Panc1 (cell line): ENCODE results near the gene ASAP2. TPM values are rescaled to one million over a fixed set of nuclear protein-coding genes. Genes with fewer than 3 reads are reported as not detected.

Source experiments
- ATAC-seq: fragments of 200-7000 bp; cut with Tn5 transposase; 2 replicates; pipeline ENCODE4 v1.9.1; 2020; ENCODE audit warnings: mild to moderate bottlenecking, moderate library complexity
- BruUV-seq: library from RNA; stranded (reverse); fragments of 400-500 nt; replicated peaks from 2 replicates; lab custom pipeline; 2021; lab: Mats Ljungman, UMichigan
- CTCF ChIA-PET: fragments of 300-600 bp; sonication (Branson Sonifier 250); formaldehyde crosslinking; loops from one replicate; lab custom pipeline; 2022; ENCODE audit warnings: antibody characterized with exemption; lab: Charles Lee
- POLR2A ChIA-PET: fragments of 300-600 bp; sonication (Branson Sonifier 250); formaldehyde crosslinking; loops from one replicate; lab custom pipeline; 2022; ENCODE audit warnings: antibody characterized with exemption; lab: Charles Lee
- DNase-seq: peaks from one replicate; pipeline ENCODE4 v3.0.0-alpha.2; 2010; ENCODE audit warnings: low read depth, low spot score
- H3K27ac ChIP-seq: 2 replicates; pipeline ENCODE4 v1.5.1; 2011; ENCODE audit warnings: mild to moderate bottlenecking, low read length, inconsistent platforms
- H3K27me3 ChIP-seq: fragments of 200-500 bp; sonication (Bioruptor generic); 2 replicates; pipeline ENCODE4 v1.6.0; 2014; ENCODE audit warnings: low read length, inconsistent platforms; ENCODE audit not compliant: control insufficient read depth, insufficient read depth
- H3K36me3 ChIP-seq: fragments of 200-500 bp; sonication (Bioruptor generic); 2 replicates; pipeline ENCODE4 v1.5.1; 2014; ENCODE audit warnings: inconsistent platforms, mild to moderate bottlenecking, low read length, moderate library complexity; ENCODE audit not compliant: control insufficient read depth, insufficient read depth
- H3K4me1 ChIP-seq: 2 replicates; pipeline ENCODE4 v1.5.1; 2011; ENCODE audit warnings: inconsistent platforms, mild to moderate bottlenecking, low read length, moderate library complexity; ENCODE audit not compliant: control insufficient read depth, insufficient read depth
- H3K4me3 ChIP-seq, 2 experiments: 2 replicates each; pipeline ENCODE4 v1.5.1; 2011 to 2012; ENCODE audit warnings: low read depth in 2 of 2, low read length in 2 of 2, mild to moderate bottlenecking in 2 of 2, inconsistent platforms in 1 of 2, moderate library complexity in 1 of 2
- H3K9me3 ChIP-seq: fragments of 200-500 bp; sonication (Bioruptor generic); 2 replicates; pipeline ENCODE4 v1.5.1; 2014; ENCODE audit warnings: low read depth, mild to moderate bottlenecking, inconsistent platforms, low read length, moderate library complexity; ENCODE audit not compliant: control insufficient read depth, insufficient read depth
- POLR2AphosphoS5 ChIP-seq: IDR thresholded peaks from 2 replicates; pipeline ENCODE4 v1.6.1; 2012; ENCODE audit warnings: mild to moderate bottlenecking, low read depth, low read length, moderate library complexity
- SIN3A ChIP-seq: IDR thresholded peaks from 2 replicates; pipeline ENCODE4 v1.6.1; 2012; ENCODE audit warnings: low read depth, mild to moderate bottlenecking, low read length, moderate library complexity, borderline replicate concordance; ENCODE audit not compliant: insufficient read depth
- TCF7L2 ChIP-seq: IDR thresholded peaks from 2 replicates; pipeline ENCODE4 v1.6.1; 2011; ENCODE audit warnings: mild to moderate bottlenecking, low read depth, low read length, inconsistent platforms
- in situ Hi-C: cut with HindIII; loops from 2 replicates; pipeline ENCODE4 v1.10.0; 2016; ENCODE audit warnings: low sequenced_read_pairs, low pct_unique_long_range_greater_than_20kb
- intact Hi-C: fragments of 100-400 bp; cut with micrococcal nuclease; formaldehyde crosslinking; loops from one replicate; pipeline ENCODE4 v1.10.0; 2022; ENCODE audit not compliant: unreplicated experiment
- total RNA-seq: library from RNA; stranded (reverse); gene quantifications from one replicate; pipeline ENCODE4 v1.2.1, GENCODE V29; 2021; ENCODE audit not compliant: unreplicated experiment
- TF ChIP-seq, protein P1 (sequence below): fragments of 450-650 bp; IDR thresholded peaks from 2 replicates; pipeline ENCODE4 v1.5.1; 2017; ENCODE audit warnings: mild to moderate bottlenecking
- TF ChIP-seq, protein P2 (sequence below), 2 experiments: IDR thresholded peaks; 2 replicates each; pipeline ENCODE4 v1.6.1; 2011 to 2012; ENCODE audit warnings: low read depth in 2 of 2, control low read depth in 1 of 2, low read length in 1 of 2, mild to moderate bottlenecking in 1 of 2, moderate library complexity in 1 of 2; ENCODE audit not compliant: insufficient read depth in 1 of 2

ASAP2 gene
- total RNA-seq, 1 experiment from 2014 or later, result 107 TPM

DNA sequence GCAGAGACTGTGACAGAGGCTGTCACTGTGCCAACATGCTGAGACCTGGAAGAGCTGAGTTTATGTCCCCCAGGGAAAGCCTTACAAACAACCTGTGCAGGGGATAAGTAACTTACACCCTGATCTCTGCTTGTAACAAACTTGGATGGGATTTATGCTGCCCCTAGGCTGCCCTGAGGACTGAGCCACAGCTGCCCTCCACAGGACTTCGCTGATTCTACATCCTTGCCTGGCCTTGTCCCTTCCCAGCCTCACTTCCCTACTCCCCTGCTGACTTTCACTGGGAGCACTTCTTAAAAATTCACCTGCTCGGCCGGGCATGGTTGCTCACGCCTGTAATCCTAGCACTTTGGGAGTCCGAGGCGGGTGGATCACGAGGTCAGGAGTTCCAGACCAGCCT is 45.9 kb upstream of the ASAP2 start:
- Histone ChIP-seq H3K4me1 (0 out of 2 replicates have a peak, but pooled peaks cover 7% of the 10 kb centered on the region), H3K27ac (no peak overlapping the region), H3K4me3 (no peak overlapping the region), H3K36me3 (no peaks in the 10 kb centered on the region), H3K27me3 (no peaks in the 10 kb centered on the region), H3K9me3 (no peaks in the 10 kb centered on the region)
- in situ Hi-C loops (no loop called here), intact Hi-C loops (no loop called here)
- no peak for TF ChIP-seq TCF7L2
- TF ChIP-seq, protein P1, sequence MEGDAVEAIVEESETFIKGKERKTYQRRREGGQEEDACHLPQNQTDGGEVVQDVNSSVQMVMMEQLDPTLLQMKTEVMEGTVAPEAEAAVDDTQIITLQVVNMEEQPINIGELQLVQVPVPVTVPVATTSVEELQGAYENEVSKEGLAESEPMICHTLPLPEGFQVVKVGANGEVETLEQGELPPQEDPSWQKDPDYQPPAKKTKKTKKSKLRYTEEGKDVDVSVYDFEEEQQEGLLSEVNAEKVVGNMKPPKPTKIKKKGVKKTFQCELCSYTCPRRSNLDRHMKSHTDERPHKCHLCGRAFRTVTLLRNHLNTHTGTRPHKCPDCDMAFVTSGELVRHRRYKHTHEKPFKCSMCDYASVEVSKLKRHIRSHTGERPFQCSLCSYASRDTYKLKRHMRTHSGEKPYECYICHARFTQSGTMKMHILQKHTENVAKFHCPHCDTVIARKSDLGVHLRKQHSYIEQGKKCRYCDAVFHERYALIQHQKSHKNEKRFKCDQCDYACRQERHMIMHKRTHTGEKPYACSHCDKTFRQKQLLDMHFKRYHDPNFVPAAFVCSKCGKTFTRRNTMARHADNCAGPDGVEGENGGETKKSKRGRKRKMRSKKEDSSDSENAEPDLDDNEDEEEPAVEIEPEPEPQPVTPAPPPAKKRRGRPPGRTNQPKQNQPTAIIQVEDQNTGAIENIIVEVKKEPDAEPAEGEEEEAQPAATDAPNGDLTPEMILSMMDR, result no peak
- no peak for TF ChIP-seq POLR2AphosphoS5
- TF ChIP-seq, protein P2, sequence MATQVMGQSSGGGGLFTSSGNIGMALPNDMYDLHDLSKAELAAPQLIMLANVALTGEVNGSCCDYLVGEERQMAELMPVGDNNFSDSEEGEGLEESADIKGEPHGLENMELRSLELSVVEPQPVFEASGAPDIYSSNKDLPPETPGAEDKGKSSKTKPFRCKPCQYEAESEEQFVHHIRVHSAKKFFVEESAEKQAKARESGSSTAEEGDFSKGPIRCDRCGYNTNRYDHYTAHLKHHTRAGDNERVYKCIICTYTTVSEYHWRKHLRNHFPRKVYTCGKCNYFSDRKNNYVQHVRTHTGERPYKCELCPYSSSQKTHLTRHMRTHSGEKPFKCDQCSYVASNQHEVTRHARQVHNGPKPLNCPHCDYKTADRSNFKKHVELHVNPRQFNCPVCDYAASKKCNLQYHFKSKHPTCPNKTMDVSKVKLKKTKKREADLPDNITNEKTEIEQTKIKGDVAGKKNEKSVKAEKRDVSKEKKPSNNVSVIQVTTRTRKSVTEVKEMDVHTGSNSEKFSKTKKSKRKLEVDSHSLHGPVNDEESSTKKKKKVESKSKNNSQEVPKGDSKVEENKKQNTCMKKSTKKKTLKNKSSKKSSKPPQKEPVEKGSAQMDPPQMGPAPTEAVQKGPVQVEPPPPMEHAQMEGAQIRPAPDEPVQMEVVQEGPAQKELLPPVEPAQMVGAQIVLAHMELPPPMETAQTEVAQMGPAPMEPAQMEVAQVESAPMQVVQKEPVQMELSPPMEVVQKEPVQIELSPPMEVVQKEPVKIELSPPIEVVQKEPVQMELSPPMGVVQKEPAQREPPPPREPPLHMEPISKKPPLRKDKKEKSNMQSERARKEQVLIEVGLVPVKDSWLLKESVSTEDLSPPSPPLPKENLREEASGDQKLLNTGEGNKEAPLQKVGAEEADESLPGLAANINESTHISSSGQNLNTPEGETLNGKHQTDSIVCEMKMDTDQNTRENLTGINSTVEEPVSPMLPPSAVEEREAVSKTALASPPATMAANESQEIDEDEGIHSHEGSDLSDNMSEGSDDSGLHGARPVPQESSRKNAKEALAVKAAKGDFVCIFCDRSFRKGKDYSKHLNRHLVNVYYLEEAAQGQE (IDR thresholded peaks at IDR 0.05; ENCODE audit: insufficient read depth in 1 of 2, low read depth in 2 of 2, low read length in 1 of 2), result no peak
- no peak for TF ChIP-seq SIN3A
- no TSS peak for BruUV-seq
- ATAC-seq, result peak; percentile 68; the same call in 1 of the 2 replicates
- DNase-seq, result no peak
- ChIA-PET CTCF (no interaction called here), POLR2A (no interaction called here)

DNA sequence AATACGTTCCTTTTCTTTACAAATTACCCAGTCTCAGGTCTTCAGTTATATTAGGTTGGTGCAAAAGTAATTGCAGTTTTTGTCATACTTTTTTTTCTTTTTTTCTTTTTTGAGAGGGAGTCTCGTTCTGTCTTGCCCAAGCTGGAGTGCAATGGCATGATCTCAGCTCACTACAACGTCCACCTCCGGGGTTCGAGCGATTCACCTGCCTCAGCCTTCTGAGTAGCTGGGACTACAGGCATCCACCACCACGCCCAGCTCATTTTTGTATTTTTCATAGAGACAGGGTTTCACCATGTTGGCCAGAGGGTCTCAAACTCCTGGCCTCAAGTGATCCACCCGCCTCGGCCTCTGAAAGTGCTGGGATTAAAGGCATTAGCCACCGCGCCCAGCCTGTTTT is 43.8 kb upstream of the ASAP2 start:
- intact Hi-C loops, result no loop called here
- Histone ChIP-seq H3K27me3 (no peaks in the 10 kb centered on the region), H3K27ac (no peak overlapping the region), H3K4me1 (0 out of 2 replicates have a peak, but pooled peaks cover 7% of the 10 kb centered on the region), H3K4me3 (no peak overlapping the region), H3K9me3 (no peaks in the 10 kb centered on the region), H3K36me3 (no peaks in the 10 kb centered on the region)
- BruUV-seq, result no TSS peak
- POLR2A ChIA-PET, result interaction anchor here (0.6 to 0.7 kb wide), 2 partner anchors 41 to 623 kb away, joined by 4 to 8 read pairs; no protein-coding TSS in a partner anchor
- TF ChIP-seq SIN3A (no peak), TCF7L2 (no peak), POLR2AphosphoS5 (no peak)
- TF ChIP-seq, protein P1, result no peak
- TF ChIP-seq, protein P2 (IDR thresholded peaks at IDR 0.05; ENCODE audit: insufficient read depth in 1 of 2, low read depth in 2 of 2, low read length in 1 of 2), result no peak
- ATAC-seq, result no peak
- DNase-seq, result no peak
- CTCF ChIA-PET, result no interaction called here
- in situ Hi-C loops, result no loop called here
